Mesothelial cell of epicardium (in vitro differentiated cells): ENCODE results near the gene QKI. TPM values are rescaled to one million over a fixed set of nuclear protein-coding genes. Genes with fewer than 3 reads are reported as not detected.

Experiments
- DNase-seq, 2 experiments: peaks; one replicate each; pipeline ENCODE4 v3.0.0; 2021; ENCODE audit warnings: low spot score in 2 of 2; ENCODE audit not compliant: unreplicated experiment in 2 of 2
- H3K27ac Mint-ChIP-seq: 2 replicates; pipeline ENCODE4 v1.8.0; 2021; ENCODE audit warnings: mixed read lengths
- H3K27me3 Mint-ChIP-seq: 2 replicates; pipeline ENCODE4 v1.8.0; 2021; ENCODE audit warnings: low read depth, mixed read lengths
- H3K36me3 Mint-ChIP-seq: 2 replicates; pipeline ENCODE4 v1.8.0; 2021; ENCODE audit warnings: mixed read lengths
- H3K4me1 Mint-ChIP-seq: 2 replicates; pipeline ENCODE4 v1.8.0; 2021; ENCODE audit warnings: mixed read lengths
- H3K4me3 Mint-ChIP-seq: 2 replicates; pipeline ENCODE4 v1.8.0; 2021; ENCODE audit warnings: mild to moderate bottlenecking, moderate library complexity, mixed read lengths
- H3K9me3 Mint-ChIP-seq: 2 replicates; pipeline ENCODE4 v1.8.0; 2021; ENCODE audit warnings: mixed read lengths
- total RNA-seq: library from RNA; stranded (reverse); gene quantifications from 3 replicates; pipeline ENCODE4 v1.2.1, GENCODE V29; 2021
- TF ChIP-seq, protein P1 (sequence below): fragments of 200-600 bp; sonication (generic); IDR thresholded peaks from one replicate; pipeline ENCODE4 v1.5.0; 2021; ENCODE audit warnings: antibody characterized with exemption; ENCODE audit not compliant: unreplicated experiment

The QKI gene
- total RNA-seq, 1 donor from 2014 or later, result 133 TPM

DNA sequence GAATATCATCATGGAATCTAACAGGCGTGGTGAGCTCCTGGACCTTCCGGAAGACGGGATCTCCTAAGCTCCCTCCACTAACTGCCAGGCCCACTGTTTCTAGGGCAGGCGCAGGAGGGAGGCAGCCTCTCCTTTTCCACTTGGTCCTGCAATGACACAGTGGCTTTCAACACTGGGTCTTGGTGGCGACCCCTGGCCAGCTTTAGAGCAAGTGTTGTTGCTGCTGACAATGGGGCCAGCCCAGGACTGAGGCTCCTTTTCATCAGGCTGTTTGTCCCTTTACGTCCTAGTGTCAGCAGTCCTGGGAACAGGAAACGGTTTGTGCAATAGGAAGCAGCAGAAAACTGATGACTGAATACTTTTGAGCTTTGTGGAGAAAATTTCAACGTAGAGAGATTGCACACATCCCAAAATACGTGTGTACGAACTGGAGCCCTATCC lies 9.7 kb upstream of the QKI start:
- no peaks in the 10 kb centered on the region for H3K36me3 Mint-ChIP-seq
- no peak overlapping the region for H3K4me3 Mint-ChIP-seq
- no peaks in the 10 kb centered on the region for H3K27me3 Mint-ChIP-seq
- H3K4me1 Mint-ChIP-seq, result peaks cover 8% of the 10 kb centered on the region
- no peak for DNase-seq
- H3K27ac Mint-ChIP-seq, result no peak overlapping the region
- TF ChIP-seq, protein P1, sequence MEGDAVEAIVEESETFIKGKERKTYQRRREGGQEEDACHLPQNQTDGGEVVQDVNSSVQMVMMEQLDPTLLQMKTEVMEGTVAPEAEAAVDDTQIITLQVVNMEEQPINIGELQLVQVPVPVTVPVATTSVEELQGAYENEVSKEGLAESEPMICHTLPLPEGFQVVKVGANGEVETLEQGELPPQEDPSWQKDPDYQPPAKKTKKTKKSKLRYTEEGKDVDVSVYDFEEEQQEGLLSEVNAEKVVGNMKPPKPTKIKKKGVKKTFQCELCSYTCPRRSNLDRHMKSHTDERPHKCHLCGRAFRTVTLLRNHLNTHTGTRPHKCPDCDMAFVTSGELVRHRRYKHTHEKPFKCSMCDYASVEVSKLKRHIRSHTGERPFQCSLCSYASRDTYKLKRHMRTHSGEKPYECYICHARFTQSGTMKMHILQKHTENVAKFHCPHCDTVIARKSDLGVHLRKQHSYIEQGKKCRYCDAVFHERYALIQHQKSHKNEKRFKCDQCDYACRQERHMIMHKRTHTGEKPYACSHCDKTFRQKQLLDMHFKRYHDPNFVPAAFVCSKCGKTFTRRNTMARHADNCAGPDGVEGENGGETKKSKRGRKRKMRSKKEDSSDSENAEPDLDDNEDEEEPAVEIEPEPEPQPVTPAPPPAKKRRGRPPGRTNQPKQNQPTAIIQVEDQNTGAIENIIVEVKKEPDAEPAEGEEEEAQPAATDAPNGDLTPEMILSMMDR, result no peak
- no peaks in the 10 kb centered on the region for H3K9me3 Mint-ChIP-seq

DNA sequence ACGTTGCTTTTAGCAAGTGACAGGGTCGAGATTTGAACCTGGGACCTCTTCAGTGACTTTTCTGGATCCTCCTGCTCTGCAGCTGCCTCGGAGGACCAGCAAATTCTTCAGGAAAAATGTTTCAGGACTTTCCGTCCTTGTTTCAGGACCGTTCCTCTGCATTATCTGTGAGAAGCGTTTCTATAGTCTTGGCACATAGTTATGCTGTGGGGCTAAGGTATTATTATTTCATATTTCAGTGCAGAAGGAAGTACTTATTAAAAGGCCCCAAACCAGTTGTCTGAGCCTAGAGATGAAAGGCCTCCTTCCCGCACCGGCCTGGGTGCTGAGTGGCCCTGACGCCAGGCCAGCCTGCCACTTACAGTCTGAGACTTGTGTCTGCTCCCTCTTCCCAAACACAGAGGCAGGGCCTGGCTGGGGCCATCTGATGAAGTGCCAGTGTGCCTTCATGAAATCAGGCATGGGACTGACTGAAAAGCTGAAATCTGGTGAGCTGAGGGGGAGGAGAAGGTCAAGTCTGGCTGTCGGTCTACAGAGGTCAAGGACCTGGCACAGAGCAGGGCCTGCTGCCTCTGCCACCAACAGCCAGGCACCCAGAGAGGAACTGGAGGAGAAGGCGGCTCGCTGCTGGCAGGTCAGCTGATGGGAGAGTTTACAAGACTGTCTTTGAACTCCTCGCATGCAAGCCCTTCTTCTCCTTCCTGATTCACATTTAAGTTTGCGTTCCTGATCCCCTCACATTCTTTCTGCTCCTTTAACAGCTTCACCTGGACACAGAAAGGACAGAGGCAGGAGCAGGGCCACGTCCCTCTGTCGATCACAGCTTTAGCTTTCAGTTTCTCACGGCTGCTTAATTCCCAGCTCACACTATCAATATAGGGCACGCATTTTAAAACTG lies 8.9 kb upstream of the QKI start:
- Mint-ChIP-seq H3K36me3 (no peaks in the 10 kb centered on the region), H3K27ac (no peak overlapping the region)

DNA sequence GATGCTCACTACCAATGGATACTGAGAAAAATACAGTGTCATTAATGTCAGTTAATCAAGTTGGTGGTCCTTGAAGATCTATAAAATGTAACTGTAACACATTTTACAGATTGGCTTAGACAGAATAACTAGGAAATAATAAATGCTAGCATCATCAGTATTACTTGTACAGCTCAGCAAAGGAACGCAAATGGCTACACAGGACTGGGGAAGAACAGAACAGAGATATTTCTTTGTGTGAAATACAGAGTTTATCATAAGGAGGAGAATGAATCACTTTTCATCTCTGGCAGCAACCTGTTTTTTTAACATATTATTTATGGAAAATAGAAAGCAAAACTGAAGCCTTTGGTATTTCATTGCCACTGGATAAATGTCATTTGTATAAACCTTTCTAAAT lies 8.2 kb upstream of the QKI start:
- TF ChIP-seq, protein P1, result no peak
- peaks cover 8% of the 10 kb centered on the region for H3K4me1 Mint-ChIP-seq
- no peaks in the 10 kb centered on the region for H3K36me3 Mint-ChIP-seq
- no peak overlapping the region for H3K27ac Mint-ChIP-seq
- no peak for DNase-seq
- no peak overlapping the region for H3K4me3 Mint-ChIP-seq
- no peaks in the 10 kb centered on the region for H3K9me3 Mint-ChIP-seq
- no peaks in the 10 kb centered on the region for H3K27me3 Mint-ChIP-seq

More for the DNA sequence above, 8.9 kb upstream of the QKI start:
- Mint-ChIP-seq H3K4me1 (peaks cover 8% of the 10 kb centered on the region), H3K27me3 (no peaks in the 10 kb centered on the region), H3K4me3 (no peak overlapping the region), H3K9me3 (no peaks in the 10 kb centered on the region)
- no peak for DNase-seq
- TF ChIP-seq, protein P1, result no peak

DNA sequence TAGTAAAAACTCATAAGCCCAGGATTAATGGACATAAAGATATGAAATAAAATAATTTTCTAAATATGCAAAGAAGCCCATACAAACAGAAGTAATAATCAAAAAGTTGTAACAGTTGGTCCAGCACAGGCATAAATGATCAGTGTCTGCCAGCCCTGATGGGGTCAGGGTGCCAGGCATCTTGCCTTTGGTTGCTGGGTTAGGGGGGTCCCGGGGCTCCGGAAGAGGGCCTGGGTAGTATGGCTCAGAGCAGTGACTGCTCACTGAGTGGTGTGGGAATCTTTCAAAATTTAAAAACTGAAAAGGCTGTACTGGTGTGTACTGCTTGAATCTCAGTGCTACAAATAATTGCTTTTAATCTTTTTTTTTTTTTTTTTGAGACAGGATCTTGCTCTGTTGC lies 7.7 kb upstream of the QKI start:
- TF ChIP-seq, protein P1, result no peak
- H3K27ac Mint-ChIP-seq, result no peak overlapping the region
- no peak for DNase-seq
- no peaks in the 10 kb centered on the region for H3K27me3 Mint-ChIP-seq
- H3K36me3 Mint-ChIP-seq, result no peaks in the 10 kb centered on the region
- no peak overlapping the region for H3K4me3 Mint-ChIP-seq
- H3K9me3 Mint-ChIP-seq, result no peaks in the 10 kb centered on the region
- peaks cover 7% of the 10 kb centered on the region for H3K4me1 Mint-ChIP-seq

DNA sequence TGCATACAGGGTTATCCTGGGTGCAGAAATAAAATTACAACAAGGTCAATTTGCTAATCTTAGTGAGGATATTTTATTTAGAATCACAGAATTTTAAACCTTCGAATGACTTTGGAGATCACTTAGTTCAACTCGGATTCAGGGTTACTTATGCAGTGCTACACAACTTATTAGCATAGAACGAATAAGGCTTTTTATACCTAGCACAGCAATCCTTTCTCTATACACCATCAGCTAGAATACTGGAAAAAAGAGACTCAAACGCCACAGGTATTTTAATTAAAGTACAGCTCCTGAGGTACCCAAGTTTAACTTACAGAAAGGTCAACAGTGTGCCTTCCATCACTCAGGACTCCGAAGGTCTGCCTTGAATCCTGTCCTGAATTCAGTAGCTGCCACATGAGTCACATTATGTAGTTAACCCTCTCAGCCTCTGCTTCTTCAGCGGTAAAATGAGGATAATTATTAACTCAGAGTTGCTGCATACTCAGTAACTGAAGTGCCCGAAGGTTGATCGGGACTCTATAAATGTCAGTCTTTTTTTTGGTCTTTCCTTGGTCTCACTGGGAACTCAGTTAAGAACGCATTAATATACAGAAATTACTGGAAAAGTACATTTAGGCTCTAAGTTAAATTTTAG lies 6.0 kb upstream of the QKI start:
- no peaks in the 10 kb centered on the region for H3K27me3 Mint-ChIP-seq

More for the DNA sequence above, 6.0 kb upstream of the QKI start:
- TF ChIP-seq, protein P1, result no peak
- no peaks in the 10 kb centered on the region for H3K36me3 Mint-ChIP-seq
- no peak overlapping the region for H3K4me3 Mint-ChIP-seq
- H3K27ac Mint-ChIP-seq, result no peak overlapping the region
- DNase-seq, result no peak
- H3K9me3 Mint-ChIP-seq, result no peaks in the 10 kb centered on the region
- H3K4me1 Mint-ChIP-seq, result peaks cover 10% of the 10 kb centered on the region
